NCI-H2029 treated with DMSO at 0.1 percent for 48 hours (cell line): ENCODE measurements around the gene HPS3.

Experiments used
- DNase-seq: peaks from one replicate; lab custom pipeline; 2025; lab: John Stamatoyannopoulos, UW

HPS3 gene

GRCh38 chr3:149120051-149120972 is 9.1 kb upstream of the HPS3 start:
- DNase-seq, result peak; percentile 62

- DNase-seq, result no peak
Measured at GRCh38 chr3:149122721-149123578, 6.5 kb upstream of the HPS3 start.

- DNase-seq, result no peak
Measured at GRCh38 chr3:149128821-149129220, 617 bp upstream of the HPS3 start.

- no peak for DNase-seq
Measured at GRCh38 chr3:149131589-149131988, 2.2 kb downstream of the HPS3 start.

DNA sequence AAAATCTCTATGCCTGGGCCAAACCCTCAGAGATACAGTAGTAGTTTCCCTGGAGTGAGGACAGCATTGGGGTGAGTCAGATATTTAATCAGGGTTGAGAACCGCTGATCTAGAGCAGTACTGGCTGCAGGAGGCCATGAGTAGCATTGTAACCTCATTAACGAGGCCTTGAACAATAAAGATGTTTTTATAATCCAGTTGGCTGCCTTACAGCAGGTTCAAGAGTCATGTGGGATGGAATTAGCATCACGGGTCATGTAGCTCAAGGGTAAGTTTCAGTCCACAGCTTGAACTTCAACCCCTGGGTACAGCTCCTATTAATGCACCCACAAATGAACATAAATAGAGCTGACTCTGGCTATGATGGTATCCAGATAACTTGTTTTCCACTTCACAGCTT is 5.1 kb downstream of the HPS3 start:
- peak; percentile 27 for DNase-seq

DNA sequence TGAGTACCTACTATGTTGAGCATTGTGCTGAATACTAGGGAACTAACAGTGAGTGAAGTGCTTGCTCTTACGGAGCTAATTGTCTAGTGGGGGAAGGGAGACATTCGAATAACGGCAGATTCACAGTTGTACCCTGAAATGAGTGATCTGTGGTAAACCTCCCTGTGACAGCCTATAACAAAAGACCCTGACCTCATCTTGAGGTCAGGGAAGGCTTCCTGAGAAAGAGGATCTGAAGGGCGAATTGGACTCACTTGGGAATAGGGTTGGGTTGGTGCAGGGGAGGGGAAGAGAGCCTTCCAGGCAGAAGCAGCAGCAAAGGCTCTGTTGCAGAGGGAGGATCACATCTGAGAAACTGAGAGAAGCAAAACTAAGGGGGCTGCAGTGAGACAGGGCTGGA is 13.2 kb downstream of the HPS3 start:
- DNase-seq, result no peak

DNA sequence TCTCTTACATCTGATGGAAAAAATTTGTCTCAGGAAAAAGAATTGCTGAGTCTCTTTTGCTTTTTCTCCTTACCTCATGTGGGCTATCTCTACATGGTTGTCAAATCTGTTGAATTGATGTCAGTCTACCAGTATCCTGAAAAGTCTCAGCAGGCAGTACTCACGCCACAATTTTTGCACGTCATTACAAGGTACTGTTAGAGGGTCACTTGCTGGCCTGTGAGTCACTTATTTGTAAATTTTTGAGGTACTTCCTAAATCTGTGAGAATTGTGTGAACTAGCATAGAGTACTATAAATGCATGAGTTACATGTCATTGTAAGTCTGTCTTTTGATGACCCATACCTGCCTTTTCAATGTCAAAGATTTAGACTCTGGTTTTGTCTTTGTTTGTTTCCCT is 15.9 kb downstream of the HPS3 start:
- no peak for DNase-seq

DNA sequence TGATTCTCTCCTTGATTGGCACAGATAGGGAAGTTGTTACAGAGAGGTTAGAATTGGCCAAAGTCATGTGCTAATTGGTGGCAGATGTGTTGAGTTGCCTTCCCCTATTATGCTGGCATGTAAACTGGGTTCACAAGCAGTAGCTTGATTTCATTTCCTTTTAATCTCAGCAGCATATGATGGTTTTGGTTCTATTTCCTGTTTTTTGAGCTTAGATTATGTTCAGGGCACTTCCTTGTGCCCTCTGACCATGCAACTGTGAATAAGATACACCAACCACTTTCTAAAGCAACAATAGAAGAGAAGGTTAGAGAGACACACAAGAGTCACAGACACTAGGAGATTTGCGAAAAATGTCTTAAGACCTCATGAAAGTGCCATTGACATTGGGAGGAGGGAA is 16.5 kb downstream of the HPS3 start:
- no peak for DNase-seq

DNA sequence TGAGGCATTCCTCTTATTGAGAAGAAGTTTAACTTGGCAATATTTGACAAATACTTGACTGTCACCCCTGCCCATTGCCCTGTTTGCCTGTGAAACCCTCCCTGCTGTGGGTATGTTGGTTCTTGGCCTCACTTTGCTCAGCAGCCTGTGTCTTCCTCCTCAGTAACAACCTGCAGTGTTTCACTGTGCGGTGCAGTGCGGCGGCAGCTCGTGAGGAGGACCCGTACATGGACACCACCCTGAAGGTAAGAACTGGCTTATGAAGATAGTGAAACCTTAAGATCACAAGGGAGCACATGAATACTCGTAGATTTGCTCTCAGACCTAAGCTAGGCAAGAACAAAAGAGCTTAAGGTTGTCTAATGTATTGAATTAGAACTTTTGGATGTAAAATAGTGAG is 21.0 kb downstream of the HPS3 start:
- no peak for DNase-seq

GRCh38 chr3:149151843-149152242 is 22.4 kb downstream of the HPS3 start:
- DNase-seq, result no peak

DNA sequence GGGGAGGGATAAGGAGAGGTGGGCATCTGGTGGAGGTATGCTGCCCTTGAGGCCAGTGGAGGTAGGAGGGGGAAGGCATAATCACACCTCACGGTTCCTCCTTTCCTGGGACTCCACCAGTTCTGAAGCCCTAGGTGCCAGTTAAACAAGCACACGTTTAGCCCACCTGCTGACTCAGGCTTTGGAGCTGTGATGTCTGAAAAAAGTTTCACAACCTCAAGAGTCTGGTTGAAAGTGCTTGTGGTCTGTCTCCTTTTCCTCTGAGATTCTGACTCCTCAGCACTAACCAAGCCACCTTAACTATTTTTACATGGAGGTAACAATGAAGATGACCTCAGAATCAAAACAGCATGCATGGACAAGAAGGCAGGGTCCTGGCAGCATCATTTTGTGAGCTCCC is 23.0 kb downstream of the HPS3 start:
- no peak for DNase-seq

DNA sequence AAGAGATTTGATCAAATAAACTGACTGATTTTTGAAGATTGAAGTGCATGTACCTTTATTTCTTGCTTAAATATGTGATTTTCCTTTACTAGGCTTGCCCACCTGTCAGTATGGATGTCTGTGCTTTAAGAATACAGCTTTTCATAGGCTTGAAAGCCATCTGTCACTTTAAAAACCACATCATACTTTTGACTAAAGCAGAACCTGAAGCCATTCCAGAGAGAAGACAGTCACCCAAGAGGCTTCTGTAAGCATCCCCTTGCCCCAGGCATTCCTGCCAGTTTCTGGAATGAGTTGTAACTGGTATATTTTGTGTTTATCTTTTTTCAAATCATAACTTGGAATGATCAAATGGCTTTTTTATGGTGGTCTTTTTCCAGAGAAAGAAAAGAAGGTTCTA is 24.0 kb downstream of the HPS3 start:
- no peak for DNase-seq

GRCh38 chr3:149160754-149161300 is 31.4 kb downstream of the HPS3 start:
- no peak for DNase-seq

DNA sequence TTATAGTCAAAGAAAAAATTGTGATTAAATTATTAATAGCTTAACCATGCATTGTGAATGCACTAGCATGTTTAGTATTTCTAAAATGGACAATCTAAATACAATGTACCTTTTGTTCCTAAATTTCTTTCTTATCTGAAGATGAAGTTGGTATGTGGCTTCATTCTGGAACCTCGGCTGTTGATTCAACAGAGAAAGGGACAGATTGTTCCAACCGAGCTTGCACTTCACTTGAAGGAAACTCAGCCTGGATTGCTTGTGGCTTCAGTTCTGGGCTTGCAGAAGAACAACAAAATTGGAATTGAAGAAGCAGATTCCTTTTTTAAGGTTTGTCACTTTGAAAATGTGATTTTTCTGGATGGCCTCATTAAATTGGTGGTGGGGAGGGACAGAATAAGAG is 32.6 kb downstream of the HPS3 start:
- no peak for DNase-seq

DNA sequence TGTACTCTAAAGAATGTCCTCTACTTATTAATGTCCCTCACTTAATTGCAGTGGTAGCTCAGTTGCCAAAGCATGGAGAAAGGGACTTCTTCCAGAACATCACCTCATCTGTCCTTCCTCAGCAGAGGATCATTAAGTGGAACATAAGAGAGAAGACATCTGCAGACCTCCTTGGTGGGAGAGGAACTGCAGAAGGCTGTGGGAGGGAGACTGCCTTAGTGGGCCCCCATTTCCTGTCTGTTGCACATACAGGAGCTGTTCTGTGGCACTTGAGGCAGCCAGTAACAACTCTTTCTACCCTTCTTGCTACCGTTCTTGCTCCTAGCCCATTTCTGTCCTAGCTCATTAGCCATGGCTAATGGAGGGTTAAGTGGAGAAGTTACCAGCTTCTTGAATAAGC is 33.6 kb downstream of the HPS3 start:
- no peak for DNase-seq

- no peak for DNase-seq
Measured at GRCh38 chr3:149167898-149168297, 38.5 kb downstream of the HPS3 start.

GRCh38 chr3:149170672-149171071 is 41.2 kb downstream of the HPS3 start:
- no peak for DNase-seq

GRCh38 chr3:149174901-149175300 is 45.5 kb downstream of the HPS3 start:
- no peak for DNase-seq

- no peak for DNase-seq
Measured at GRCh38 chr3:149177122-149177521, 47.7 kb downstream of the HPS3 start.

DNA sequence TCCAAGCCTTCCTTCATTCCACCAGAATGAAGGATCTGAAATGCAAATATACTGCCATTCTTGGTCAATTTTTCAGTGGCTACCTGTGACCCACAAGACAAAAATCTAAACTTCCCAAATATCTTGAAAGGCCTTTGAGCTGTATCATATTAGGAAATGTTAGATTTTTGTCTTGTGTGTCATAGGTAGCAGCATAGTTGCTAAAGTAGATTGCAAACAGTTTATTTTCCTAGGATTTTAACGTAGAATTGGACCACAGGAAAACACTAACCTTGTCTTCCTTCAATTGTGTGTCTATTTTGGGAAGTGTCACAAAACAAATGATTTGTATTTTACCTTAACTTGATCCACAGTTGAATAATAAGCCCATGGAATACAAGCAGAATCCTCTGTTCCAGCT is 49.8 kb downstream of the HPS3 start:
- DNase-seq, result no peak

- peak; percentile 25 for DNase-seq
Measured at GRCh38 chr3:149180057-149180573, 50.7 kb downstream of the HPS3 start.

DNA sequence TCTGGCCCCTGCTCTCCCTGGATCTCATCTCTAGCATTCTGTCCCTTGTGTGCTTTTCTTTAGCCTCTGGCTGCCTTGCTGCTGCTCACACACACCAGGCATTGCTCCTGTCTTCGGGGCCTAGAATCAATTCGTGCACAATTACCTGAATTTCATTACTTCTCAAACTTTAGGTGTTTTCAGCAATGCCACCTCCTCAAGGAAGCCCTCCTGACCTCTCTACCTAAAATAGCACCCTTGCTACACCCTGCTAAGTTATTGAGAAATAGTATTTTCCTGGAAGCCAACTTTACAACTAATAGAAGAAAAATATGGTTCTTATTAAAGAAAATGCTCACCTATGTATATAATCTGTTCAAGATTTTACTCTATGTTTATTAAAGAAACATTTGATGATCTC is 51.7 kb downstream of the HPS3 start:
- DNase-seq, result no peak

GRCh38 chr3:149186219-149186618 is 56.8 kb downstream of the HPS3 start:
- DNase-seq, result no peak
